Esophagus muscularis mucosa (tissue), 4 donors: ENCODE data around the gene NALCN. TPM values are rescaled to one million over a fixed set of nuclear protein-coding genes. Genes with fewer than 3 reads are reported as not detected.

Experiments used
- DNase-seq: peaks from one replicate; pipeline ENCODE4 v3.0.0-alpha.2; 2017; ENCODE audit errors: extremely low spot score
- H3K27ac ChIP-seq, 4 donors: fragments of 200-600 bp; sonication (generic); replicated peaks in 1 of 4; 1 replicate in 3 of 4; 2 replicates in 1 of 4; pipeline ENCODE4 v1.5.1; 2016 to 2019; ENCODE audit warnings: mild to moderate bottlenecking in 1 of 4
- H3K27me3 ChIP-seq, 4 donors: fragments of 200-600 bp; sonication (generic); one replicate each; pipeline versions ENCODE4 v1.5.1 to v1.6.0; 2016 to 2019
- H3K36me3 ChIP-seq, 4 donors: fragments of 200-600 bp; sonication (generic); one replicate each; pipeline ENCODE4 v1.5.1; 2016 to 2019
- H3K4me1 ChIP-seq, 4 donors: fragments of 200-600 bp; sonication (generic); one replicate each; pipeline ENCODE4 v1.5.1; 2016 to 2019
- H3K4me3 ChIP-seq, 4 donors: fragments of 200-600 bp; sonication (generic); 1 replicate in 2 of 4; 2 replicates in 2 of 4; pipeline ENCODE4 v1.5.1; 2016 to 2019; ENCODE audit warnings: mild to moderate bottlenecking in 4 of 4, moderate library complexity in 1 of 4
- H3K9me3 ChIP-seq, 4 donors: fragments of 200-600 bp; sonication (generic); 1 replicate in 3 of 4; 2 replicates in 1 of 4; pipeline ENCODE4 v1.5.1; 2016 to 2019
- CTCF ChIP-seq, 3 experiments: fragments of 200-600 bp in 2 of 3; fragments of 450-650 bp in 1 of 3; sonication (generic) in 2 of 3; IDR thresholded peaks; one replicate each; pipeline ENCODE4 v1.5.1; 2017 to 2019; ENCODE audit warnings: antibody characterized with exemption in 3 of 3, mild to moderate bottlenecking in 2 of 3, moderate library complexity in 1 of 3
- EP300 ChIP-seq: sonication (generic); formaldehyde crosslinking; IDR thresholded peaks from one replicate; pipeline ENCODE4 v1.6.1; 2017; ENCODE audit warnings: antibody characterized with exemption
- POLR2A ChIP-seq: fragments of 450-650 bp; IDR thresholded peaks from one replicate; pipeline ENCODE4 v1.6.1; 2017; ENCODE audit warnings: antibody characterized with exemption, moderate library complexity, mild to moderate bottlenecking, low read depth
- POLR2AphosphoS5 ChIP-seq, 2 donors: sonication (generic); formaldehyde crosslinking; IDR thresholded peaks; one replicate each; pipeline ENCODE4 v1.6.1; 2017; ENCODE audit warnings: antibody characterized with exemption in 2 of 2
- WGBS: methylation state at CpG from one replicate; pipeline ENCODE4 v1.1.5; 2018; 5-methylcytosine and 5-hydroxymethylcytosine counted together
- intact Hi-C: fragments of 100-400 bp; cut with DNase I; formaldehyde crosslinking; loops from one replicate; pipeline ENCODE4 v1.15.1; 2023
- total RNA-seq, 4 donors: library from RNA; depleted of rRNA; stranded (reverse); fragments of >200 nt; gene quantifications; one replicate each; pipeline versions ENCODE4 v1.1.0 to v1.2.1, GENCODE V29; 2016

Gene NALCN
- total RNA-seq, 4 donors from 2014 or later, result 0.42 to 0.83 (median 0.54) TPM

- DNase-seq, result no peak
- 76% methylated on average over 2 of the region's 2 CpGs for WGBS
- intact Hi-C loops, result no loop called here
- TF ChIP-seq CTCF (IDR thresholded peaks at IDR 0.05), result no peak
- no peak for TF ChIP-seq POLR2AphosphoS5 (IDR thresholded peaks at IDR 0.05)
- no peak for TF ChIP-seq POLR2A
- TF ChIP-seq EP300, result no peak
- peaks cover 0 to 12% (median 0%) of the 10 kb centered on the region in 4 donors for H3K27me3 ChIP-seq
- H3K27ac ChIP-seq, result no peak overlapping the region
- peaks cover 0 to 19% (median 12%) of the 10 kb centered on the region in 4 donors for H3K4me1 ChIP-seq
- no peak overlapping the region for H3K4me3 ChIP-seq
- H3K9me3 ChIP-seq, result no peaks in the 10 kb centered on the region
- no peaks in the 10 kb centered on the region for H3K36me3 ChIP-seq
These were observed 38.5 kb upstream of the NALCN start for GRCh38 chr13:101454767-101455166.

DNA sequence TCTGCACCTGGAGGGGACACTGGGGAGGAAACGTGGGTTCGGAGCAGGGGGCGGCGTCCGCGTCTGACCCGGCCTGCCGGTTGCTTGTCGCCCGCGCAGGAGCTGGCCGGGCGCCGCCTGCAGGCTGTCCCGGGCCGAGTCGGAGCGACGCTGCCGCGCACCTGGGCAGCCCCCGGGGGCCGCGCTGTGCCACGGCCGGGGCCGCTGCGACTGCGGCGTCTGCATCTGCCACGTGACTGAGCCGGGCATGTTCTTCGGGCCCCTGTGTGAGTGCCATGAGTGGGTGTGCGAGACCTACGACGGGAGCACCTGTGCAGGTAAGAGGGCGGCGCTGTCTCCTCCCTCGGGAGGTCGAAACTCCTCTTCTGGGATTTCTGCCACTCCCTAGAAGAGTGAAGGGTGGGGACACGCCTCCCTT is 37.5 kb upstream of the NALCN start:
- Histone ChIP-seq H3K27me3 (peaks cover 0 to 12% (median 0%) of the 10 kb centered on the region in 4 donors), H3K9me3 (no peaks in the 10 kb centered on the region), H3K4me3 (peak overlapping the region; percentile 49 to 58 (median 51)), H3K36me3 (no peaks in the 10 kb centered on the region), H3K27ac (peak overlapping the region in 2 of 4 donors; percentile 4 to 57), H3K4me1 (peaks cover 0 to 19% (median 12%) of the 10 kb centered on the region in 4 donors)
- TF ChIP-seq CTCF (IDR thresholded peaks at IDR 0.05), result peak in 1 of 3 experiments; percentile 19
- no peak for TF ChIP-seq POLR2AphosphoS5 (IDR thresholded peaks at IDR 0.05)
- no peak for TF ChIP-seq EP300
- intact Hi-C loops, result no loop called here
- 15% methylated on average over 24 of the region's 41 CpGs for WGBS
- no peak for DNase-seq

DNA sequence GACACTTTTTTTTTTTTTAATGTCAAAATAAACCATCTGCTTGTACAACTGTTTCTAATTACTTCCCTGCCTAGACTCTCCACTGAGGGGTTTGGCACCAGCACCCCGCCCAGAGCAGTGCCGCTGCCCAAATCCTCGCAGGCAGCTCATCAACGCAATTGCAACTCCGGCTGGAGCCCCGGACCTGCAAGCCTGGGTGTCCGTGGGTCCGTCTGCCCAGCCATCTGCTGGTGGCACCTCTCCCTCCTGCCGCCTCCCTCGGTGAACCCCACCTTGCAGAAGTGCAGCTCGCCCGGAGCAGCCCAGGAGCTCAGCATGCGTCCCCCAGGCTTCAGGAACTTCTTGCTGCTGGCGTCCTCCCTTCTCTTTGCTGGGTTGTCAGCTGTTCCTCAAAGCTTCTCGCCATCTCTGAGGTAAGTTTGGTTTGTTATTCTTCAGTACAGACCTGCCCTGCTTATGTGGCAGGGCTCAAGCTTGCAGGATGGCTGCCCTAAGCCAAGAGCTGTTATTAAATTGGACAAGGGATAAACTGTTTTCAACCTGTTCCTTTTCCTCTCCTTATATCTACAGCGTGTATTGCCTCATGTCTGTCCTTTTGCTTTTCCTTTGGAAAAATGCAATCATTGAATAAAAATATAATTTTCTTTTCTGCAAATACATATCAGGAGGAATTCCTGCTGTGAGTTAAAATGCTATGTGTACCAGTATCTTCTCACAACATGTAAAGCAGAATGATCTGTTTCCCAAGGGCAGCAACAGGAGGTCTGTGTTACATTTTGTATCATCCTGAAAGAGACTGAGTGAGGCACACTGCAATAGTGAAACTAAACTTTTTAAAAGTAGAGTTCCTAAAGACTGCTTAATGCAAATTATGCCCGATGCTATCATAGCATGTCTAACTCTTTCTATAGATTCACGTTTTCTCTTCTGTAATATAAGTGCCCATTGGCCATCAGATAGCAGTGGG is 36.5 kb upstream of the NALCN start, which contains the start of gene ITGBL1:
Gene ITGBL1, plus strand, starts transcription at position 157 of the 967 bp plus-strand sequence. Its CDS starts 159 bp downstream, at position 316.
- no peaks in the 10 kb centered on the region for H3K36me3 ChIP-seq
- DNase-seq, result no peak
- WGBS, result 38% methylated on average over 18 of the region's 18 CpGs
- no peak for TF ChIP-seq EP300
- no peak for TF ChIP-seq POLR2A
- TF ChIP-seq CTCF (IDR thresholded peaks at IDR 0.05), result no peak
- TF ChIP-seq POLR2AphosphoS5 (IDR thresholded peaks at IDR 0.05), result no peak
- peaks cover 0 to 12% (median 0%) of the 10 kb centered on the region in 4 donors for H3K27me3 ChIP-seq
- intact Hi-C loops, result no loop called here
- H3K27ac ChIP-seq, result peak within 1 kb of the TSS in 3 of 4 donors; percentile 4 to 27 (median 23)
- H3K9me3 ChIP-seq, result no peaks in the 10 kb centered on the region
- H3K4me1 ChIP-seq, result peaks cover 0 to 19% (median 12%) of the 10 kb centered on the region in 4 donors
- H3K4me3 ChIP-seq, result peak within 1 kb of the TSS; percentile 49 to 58 (median 51)

- DNase-seq, result no peak
- Histone ChIP-seq H3K27me3 (peaks cover 0 to 12% (median 0%) of the 10 kb centered on the region in 4 donors), H3K27ac (no peak overlapping the region), H3K4me1 (peaks cover 0 to 19% (median 12%) of the 10 kb centered on the region in 4 donors), H3K36me3 (no peaks in the 10 kb centered on the region), H3K9me3 (no peaks in the 10 kb centered on the region), H3K4me3 (no peak overlapping the region)
- TF ChIP-seq EP300, result no peak
- TF ChIP-seq POLR2A, result no peak
- TF ChIP-seq POLR2AphosphoS5 (IDR thresholded peaks at IDR 0.05), result no peak
- no peak for TF ChIP-seq CTCF (IDR thresholded peaks at IDR 0.05)
- intact Hi-C loops, result no loop called here
These were observed 35.3 kb upstream of the NALCN start for GRCh38 chr13:101451641-101452040.
